Ammon's horn (tissue), 1 donor: Measurements from ENCODE around the gene SLC48A1.
"Not testable (repeated sequence)": the region's sequence is repeated elsewhere in the genome, so short reads cannot be mapped to it uniquely, and the experiment has no call there.

Experiments used
- DNase-seq: peaks from one replicate; pipeline ENCODE4 v3.0.0-alpha.2; 2016; ENCODE audit warnings: low spot score

SLC48A1 gene

DNA sequence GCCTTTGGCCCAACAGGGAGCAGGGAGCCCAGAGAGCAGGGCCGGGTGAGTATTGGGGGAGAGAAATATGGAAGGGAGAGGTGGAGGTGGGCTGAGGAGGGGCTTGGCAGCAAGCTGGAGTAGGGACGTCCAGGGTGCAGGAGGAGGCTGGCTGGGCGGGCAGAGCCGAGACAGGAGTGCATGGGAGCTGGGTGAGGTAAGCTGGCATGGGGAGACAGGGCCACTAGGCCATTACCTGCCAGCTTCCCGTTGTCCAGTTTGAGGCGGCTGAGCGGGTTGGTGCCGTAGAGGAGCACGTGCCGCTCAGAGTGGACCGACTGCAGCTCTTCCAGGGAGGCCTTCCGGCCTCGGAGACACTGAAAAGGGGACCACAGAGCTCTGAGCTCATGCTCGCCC lies 18.3 kb downstream of the SLC48A1 start:
- no peak for DNase-seq

DNA sequence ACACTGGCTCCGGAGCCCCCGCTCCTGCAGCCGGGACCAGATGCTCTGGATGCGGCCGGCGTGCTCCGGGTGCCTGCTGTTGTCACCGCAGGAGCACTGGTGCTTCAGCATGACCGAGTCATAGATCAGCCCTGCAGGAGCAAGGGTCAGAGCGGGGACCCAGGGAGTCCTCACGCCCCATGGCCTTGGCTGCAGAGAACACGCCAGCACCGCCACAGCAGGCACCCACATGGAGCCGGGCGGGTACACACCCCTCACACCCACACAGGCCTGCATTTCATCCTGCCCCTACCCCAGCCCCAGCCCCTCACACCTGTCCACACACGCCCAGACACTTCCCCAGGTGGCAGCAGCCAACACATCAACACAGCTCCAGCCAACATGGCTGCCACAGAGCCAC lies 18.8 kb downstream of the SLC48A1 start:
- no peak for DNase-seq

DNA sequence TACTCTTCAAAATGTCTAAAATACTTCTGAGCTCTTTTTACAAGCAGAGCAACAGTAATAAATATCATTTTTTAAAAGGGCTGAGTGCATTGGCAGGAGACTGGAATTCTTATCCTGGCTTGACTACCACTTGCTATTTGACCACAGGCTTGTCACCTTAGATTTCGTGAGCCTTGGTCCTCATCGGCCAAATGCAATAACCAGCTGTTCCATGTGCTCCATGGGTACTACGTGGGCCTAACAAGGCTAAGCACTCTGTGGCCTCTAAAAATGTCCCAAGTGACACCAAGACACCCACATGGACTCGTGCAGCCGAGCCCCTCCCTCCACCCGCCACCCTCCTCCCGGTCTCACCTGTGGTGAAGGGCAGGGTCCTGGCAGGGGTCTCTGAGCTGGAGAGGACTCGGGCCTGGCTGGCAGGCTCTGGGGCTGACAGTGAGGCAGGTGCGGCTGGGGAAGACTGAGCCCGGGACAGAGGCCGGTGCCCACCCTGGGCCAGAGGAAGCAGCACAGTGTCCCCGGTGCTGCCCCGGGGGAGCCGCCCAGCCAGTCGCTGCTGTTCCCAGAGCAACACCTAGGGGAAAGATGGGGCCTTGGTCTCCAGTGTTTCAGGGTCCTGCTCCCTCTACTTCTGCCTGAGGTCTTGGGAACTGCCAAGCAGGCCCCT lies 20.1 kb downstream of the SLC48A1 start:
- DNase-seq, result no peak

GRCh38 chr12:47794679-47795078 lies 21.6 kb downstream of the SLC48A1 start:
- DNase-seq, result no peak

DNA sequence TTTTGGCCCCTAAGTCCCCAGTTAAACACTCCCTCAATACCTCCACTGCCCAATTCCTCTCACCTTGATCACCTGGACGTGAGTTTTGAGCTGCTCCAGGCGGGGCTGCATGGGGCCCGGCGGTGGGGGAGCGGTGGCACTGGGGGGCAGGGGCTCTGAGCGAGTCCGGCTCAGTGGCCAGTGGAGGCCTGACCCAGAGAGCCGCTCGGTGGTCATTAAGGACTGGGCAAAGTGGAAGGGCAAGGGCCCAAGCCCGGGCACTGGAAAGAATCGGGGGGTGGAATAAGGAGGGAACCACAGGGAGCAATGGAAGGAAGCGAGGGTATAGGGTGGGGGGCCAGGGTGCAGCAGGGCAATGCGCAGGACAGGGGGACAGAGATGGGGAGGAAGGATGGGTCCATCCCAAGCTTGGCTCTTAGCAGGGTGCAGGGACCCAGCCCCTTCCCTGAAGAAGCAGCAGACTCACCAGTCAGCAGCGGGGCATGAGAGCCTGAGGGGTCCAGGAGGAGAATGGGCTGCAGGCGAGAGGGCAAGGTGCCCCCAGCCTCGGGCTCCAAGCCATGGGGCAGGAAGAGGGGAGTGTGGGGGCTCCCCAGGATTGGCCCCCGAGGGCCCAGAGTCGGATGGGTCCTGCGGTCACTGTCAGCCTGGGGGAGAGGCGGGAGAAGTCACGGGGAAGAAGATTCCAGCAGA lies 22.2 kb downstream of the SLC48A1 start:
- DNase-seq, result no peak

- DNase-seq, result no peak
Measured at GRCh38 chr12:47795814-47796411, 22.9 kb downstream of the SLC48A1 start.

DNA sequence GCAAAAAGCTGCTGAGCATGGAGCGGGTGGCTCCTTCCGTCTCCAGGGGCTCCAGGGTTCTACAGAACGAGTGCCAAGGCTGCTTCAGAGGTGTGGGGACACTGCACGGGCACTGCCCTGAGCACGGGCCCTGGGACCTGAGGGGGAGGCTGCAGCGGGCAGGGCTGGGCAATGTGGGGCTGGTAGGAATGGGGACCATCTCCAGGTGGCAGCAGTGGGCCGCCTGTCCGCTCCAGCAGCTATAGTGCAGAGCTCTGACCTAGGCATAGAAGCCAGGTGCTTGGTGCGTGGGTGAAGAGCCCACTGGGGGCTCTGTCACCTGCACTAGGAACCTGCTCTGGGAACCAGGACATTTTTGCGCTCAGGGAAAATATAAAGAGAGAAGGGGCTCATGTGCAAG lies 24.4 kb downstream of the SLC48A1 start:
- no peak for DNase-seq

GRCh38 chr12:47798382-47798948 lies 25.4 kb downstream of the SLC48A1 start:
- no peak for DNase-seq

DNA sequence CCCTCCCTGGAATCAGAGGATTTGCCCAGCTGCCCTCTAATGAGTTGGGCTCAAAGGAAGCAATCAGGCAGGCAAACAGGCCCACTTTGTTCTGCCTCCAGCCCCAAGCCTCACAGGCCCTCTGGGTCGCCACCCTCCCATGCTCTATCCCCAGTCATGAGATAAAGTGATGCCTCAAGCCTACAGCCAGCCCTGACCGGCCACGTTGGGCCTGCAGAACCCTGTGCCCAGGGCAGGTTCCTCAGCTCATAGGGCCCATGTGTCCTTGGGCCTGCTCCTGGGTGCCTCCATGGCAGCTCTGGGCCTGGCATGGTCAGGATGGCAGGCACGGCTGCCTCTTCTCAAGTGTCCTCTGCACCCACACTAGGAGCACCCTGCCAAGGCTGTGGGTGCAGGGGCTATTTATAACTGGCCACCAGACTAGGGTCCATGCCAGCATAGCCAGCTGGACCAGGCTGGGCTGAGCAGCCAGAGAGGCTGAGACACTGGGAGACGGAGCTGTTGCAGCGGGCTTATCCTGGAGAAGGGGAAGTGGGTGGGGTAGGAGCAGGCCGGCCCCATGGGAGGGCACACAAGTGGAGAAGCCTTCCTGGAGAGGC lies 26.4 kb downstream of the SLC48A1 start:
- DNase-seq, result peak; percentile 82

GRCh38 chr12:47800582-47800981 lies 27.5 kb downstream of the SLC48A1 start:
- no peak for DNase-seq

DNA sequence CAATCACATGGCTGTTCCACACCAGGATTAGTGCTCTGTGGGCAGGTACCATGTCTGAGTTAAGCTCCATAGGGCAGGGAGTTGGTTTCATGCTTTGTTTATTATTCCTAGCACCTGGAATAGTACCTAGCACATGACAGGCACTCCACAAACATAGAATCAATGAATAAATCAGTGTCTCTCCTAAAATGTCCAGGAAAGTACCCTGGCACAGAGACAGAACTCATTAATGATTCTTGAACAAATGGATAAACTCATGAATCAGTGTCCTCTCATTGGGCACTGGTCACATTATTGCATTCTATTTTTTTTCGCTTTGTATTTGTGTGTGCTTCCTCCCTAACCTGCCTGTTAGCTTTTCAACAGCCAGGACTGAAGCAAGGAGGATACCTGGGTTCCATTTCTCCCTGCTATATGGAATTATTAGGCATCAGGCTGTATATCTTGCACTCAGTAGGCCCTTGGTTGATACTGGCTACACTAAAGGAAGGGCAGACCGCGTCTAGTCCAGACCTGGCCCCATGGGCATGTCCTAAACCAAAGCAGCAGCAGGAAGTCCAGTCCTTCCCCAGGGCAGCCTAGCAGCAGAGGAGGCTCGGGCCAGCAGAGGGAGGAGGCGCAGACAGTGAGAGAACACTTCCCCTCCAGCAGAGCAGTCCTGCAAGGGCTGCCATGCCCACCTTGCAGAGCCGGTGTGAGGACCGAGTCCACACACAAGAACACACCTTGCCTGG lies 28.3 kb downstream of the SLC48A1 start:
- DNase-seq, result peak; percentile 67

GRCh38 chr12:47801904-47802246 lies 28.8 kb downstream of the SLC48A1 start:
- DNase-seq, result no peak

- no peak for DNase-seq
Measured at GRCh38 chr12:47802312-47802711, 29.3 kb downstream of the SLC48A1 start.

GRCh38 chr12:47803191-47803875 lies 30.3 kb downstream of the SLC48A1 start:
- no peak for DNase-seq

- DNase-seq, result no peak
Measured at GRCh38 chr12:47804171-47804570, 31.1 kb downstream of the SLC48A1 start.

- no peak for DNase-seq
Measured at GRCh38 chr12:47805417-47805816, 32.4 kb downstream of the SLC48A1 start.

- no peak for DNase-seq
Measured at GRCh38 chr12:47807338-47807737, 34.3 kb downstream of the SLC48A1 start.

DNA sequence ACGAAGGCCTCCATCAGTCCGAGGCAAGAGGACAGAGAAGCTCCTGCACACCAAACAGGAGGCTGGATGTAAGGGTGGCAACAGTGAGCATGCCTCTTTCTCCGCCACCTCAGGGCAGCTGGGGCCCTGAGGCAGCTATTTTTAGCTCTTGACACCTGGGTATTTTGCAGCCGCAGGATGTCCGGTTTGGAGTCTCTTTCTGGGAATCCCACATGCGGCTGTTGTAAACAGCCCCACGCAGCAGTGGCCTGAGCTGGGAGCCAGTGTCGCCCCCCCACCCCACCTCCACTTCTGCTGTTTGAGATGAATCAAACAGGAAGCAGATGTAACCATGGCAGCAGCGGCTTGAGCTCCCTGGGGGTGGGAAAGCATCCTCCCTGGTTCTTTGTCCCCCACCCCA lies 35.0 kb downstream of the SLC48A1 start:
- peak; percentile 62 for DNase-seq

DNA sequence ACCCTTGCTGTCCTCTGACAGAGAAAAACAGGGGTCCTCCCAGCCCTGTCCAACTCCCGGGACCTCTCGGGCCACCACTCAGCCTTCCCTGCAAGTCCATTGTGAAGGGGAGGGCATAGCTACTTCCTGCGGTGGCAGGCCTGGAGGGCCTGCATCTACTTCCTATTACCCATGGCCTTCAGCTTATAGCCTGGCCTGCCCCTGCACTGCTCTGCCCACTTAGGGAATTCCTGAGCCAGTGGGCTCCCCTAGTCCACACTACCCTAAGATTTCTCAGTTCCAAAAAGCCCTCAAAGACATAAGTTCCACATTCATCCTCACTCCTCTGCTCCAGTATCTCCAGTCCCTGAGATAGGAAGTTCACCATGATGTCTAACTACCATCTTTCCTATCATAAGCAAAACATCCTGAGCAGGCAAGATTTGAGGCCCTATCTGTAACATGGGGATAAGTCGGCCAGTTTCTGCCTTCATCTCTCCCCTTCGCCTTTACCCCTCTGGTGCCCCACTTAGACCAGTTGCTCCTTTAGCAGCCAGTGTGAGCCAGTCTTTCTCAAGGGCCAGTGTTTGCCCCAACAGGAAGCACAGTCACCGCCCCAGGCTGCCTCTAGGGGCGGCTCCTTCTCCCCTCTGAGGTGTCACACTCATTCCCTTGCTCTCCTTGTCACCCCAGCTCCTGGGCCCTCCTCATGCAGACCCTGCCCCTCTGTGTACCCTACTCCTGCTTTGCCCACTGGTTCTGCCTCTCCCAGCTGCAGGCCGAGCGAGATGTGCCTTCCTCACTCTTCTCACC lies 35.7 kb downstream of the SLC48A1 start:
- no peak for DNase-seq

GRCh38 chr12:47809518-47809917 lies 36.5 kb downstream of the SLC48A1 start:
- DNase-seq, result not testable (repeated sequence)

DNA sequence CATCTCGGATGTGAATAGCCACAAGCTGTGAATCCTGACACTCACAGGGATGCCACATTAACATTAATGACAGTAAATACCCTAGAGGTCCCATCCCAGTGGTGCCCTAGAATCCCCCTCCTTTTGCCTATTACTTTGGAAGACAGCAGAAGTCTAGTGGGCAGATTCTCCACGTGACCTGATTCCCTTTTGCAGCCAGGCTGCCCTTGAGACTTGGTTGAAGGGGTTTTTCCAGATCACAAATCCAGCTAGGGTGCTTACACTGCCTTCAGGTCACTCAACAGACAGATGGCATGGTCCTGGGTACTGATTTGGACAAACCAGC lies 38.0 kb downstream of the SLC48A1 start:
- no peak for DNase-seq
